Karpas-422 (cell line): ENCODE results near the gene POLR2J2. TPM values are rescaled to one million over a fixed set of nuclear protein-coding genes. Genes with fewer than 3 reads are reported as not detected.
"Not testable (repeated sequence)": the region's sequence is repeated elsewhere in the genome, so short reads cannot be mapped to it uniquely, and the experiment has no call there.

ENCODE experiments used
- DNase-seq: peaks from one replicate; pipeline ENCODE4 v3.0.0-alpha.2; 2015
- H2AFZ ChIP-seq: fragments of 200-600 bp; sonication (generic); 2 replicates; pipeline ENCODE4 v1.6.1; 2014; ENCODE audit warnings: antibody characterized with exemption, low read length, mixed read lengths
- H3K27ac ChIP-seq: fragments of 200-600 bp; sonication (generic); 2 replicates; pipeline ENCODE4 v1.5.1; 2014; ENCODE audit warnings: mild to moderate bottlenecking, low read length, moderate library complexity
- H3K27me3 ChIP-seq: fragments of 200-600 bp; sonication (generic); 2 replicates; pipeline ENCODE4 v1.6.1; 2014; ENCODE audit warnings: low read length, mixed read lengths
- H3K36me3 ChIP-seq: fragments of 200-600 bp; sonication (generic); 2 replicates; pipeline ENCODE4 v1.6.1; 2014; ENCODE audit warnings: low read length, mixed read lengths; ENCODE audit not compliant: insufficient read depth
- H3K4me1 ChIP-seq: fragments of 200-600 bp; sonication (generic); 2 replicates; pipeline ENCODE4 v1.6.1; 2014; ENCODE audit warnings: mild to moderate bottlenecking, low read length, mixed read lengths
- H3K4me2 ChIP-seq: fragments of 200-600 bp; sonication (generic); 2 replicates; pipeline ENCODE4 v1.6.1; 2014; ENCODE audit warnings: low read length, low read depth, mild to moderate bottlenecking; ENCODE audit not compliant: poor library complexity, severe bottlenecking
- H3K4me3 ChIP-seq: fragments of 200-600 bp; sonication (generic); 2 replicates; pipeline ENCODE4 v1.5.1; 2014; ENCODE audit warnings: mild to moderate bottlenecking, antibody characterized with exemption, low read length, mixed read lengths
- H3K79me2 ChIP-seq: fragments of 200-600 bp; sonication (generic); 2 replicates; pipeline ENCODE4 v1.6.1; 2014; ENCODE audit warnings: mild to moderate bottlenecking, low read length, mixed read lengths
- H3K9ac ChIP-seq: fragments of 200-600 bp; sonication (generic); 2 replicates; pipeline ENCODE4 v1.6.0; 2014; ENCODE audit warnings: low read length
- H3K9me2 ChIP-seq: fragments of 200-600 bp; sonication (generic), shearing (Covaris generic); replicated peaks from 2 replicates; pipeline ENCODE4 v1.6.0; 2014; ENCODE audit warnings: mild to moderate bottlenecking, low read length, moderate library complexity; ENCODE audit not compliant: insufficient read depth
- H3K9me3 ChIP-seq: fragments of 300-700, 200-600 bp; sonication (generic); 2 replicates; pipeline ENCODE4 v1.6.1; 2014; ENCODE audit warnings: low read length, mixed read lengths
- H4K20me1 ChIP-seq: fragments of 200-600 bp; sonication (generic); 2 replicates; pipeline ENCODE4 v1.6.1; 2014; ENCODE audit warnings: mild to moderate bottlenecking, antibody characterized with exemption, low read length, low read depth; ENCODE audit not compliant: insufficient read depth
- total RNA-seq: library from RNA; depleted of rRNA; stranded (reverse); fragments of >200 nt; shearing (Covaris generic); gene quantifications from 2 replicates; pipeline ENCODE4 v1.2.3, GENCODE V29; 2014; ENCODE audit warnings: low replicate concordance

POLR2J2 gene
- total RNA-seq, 1 experiment from 2014 or later: 14.7 TPM

DNA sequence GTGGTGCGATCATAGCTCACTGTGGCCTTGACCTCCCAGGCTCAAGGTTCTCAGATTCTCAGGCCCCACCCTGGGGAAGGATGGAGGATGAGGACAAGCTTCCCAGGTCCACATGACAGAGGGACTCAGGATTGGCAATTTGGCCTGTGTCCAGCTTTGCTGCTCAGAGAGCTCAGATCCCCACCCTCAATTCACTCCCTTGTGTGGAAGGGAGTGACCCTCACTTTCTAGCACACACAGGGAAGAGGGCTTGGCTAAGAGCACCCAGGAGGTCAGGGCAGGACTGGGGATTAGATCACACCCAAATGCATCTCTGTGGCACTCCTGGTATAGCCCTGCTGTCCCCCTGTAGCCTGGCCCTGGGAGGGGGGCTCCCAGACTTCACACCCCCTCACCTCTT lies 28.1 kb downstream of the POLR2J2 start:
- not testable (repeated sequence) for H3K4me1 ChIP-seq, H4K20me1 ChIP-seq, H3K9ac ChIP-seq, DNase-seq, H3K9me3 ChIP-seq, H3K4me2 ChIP-seq, H3K79me2 ChIP-seq, H3K4me3 ChIP-seq, H3K36me3 ChIP-seq, H2AFZ ChIP-seq, H3K27ac ChIP-seq, H3K9me2 ChIP-seq, H3K27me3 ChIP-seq

DNA sequence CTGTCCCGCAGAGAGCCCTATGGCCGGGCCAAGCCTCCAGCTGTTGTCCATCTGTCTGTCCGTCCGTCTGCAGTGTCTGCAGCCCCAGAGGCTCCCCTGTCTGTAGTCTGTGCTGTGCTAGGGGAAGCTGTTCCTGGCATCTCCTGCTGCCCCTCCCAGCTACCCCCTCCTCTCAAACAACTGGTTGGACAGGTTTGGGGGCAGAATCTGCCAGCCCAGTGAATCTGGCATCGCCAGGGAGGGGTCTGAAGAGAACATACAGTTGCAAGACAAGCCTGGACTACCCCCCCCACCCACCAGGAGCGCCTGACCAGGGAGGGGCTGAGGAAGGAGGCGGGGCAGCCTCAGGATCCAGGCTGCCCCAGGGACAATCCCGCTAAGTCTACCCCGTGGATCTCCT lies 28.8 kb downstream of the POLR2J2 start, which contains the start of gene UPK3BL1:
Gene UPK3BL1, minus strand, starts transcription at position 101 of the 400 bp plus-strand sequence. Its CDS starts 50 bp downstream, at position 51.
- not testable (repeated sequence) for H3K27me3 ChIP-seq, H4K20me1 ChIP-seq, H3K9ac ChIP-seq, H3K4me2 ChIP-seq, H3K79me2 ChIP-seq, H3K9me3 ChIP-seq, H3K27ac ChIP-seq, H2AFZ ChIP-seq, H3K36me3 ChIP-seq, H3K9me2 ChIP-seq, H3K4me3 ChIP-seq, H3K4me1 ChIP-seq, DNase-seq

DNA sequence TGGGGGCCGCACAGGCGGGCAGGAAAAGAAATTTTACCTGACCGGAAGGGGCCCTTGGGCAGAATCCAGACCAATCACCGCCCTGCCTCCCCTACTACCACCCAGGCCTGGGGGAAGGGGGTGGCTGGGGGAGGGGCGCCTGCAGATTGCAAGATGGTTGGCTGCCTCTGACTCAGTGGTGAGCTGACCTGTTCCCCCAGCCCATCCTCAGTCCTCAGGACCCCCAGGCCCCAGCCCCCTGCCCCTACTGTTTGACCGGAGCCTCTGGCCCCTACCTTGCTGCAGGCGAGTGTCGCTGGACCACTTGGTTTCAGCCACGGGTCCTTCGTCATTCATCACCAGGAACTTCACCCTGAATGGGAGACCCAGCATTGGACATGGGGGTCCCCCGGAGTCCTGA lies 32.6 kb downstream of the POLR2J2 start:
- not testable (repeated sequence) for H3K4me1 ChIP-seq, H3K79me2 ChIP-seq, H2AFZ ChIP-seq, H3K9ac ChIP-seq, H3K36me3 ChIP-seq, H3K27me3 ChIP-seq, H3K4me2 ChIP-seq, H3K4me3 ChIP-seq, H3K9me3 ChIP-seq, H3K27ac ChIP-seq, H4K20me1 ChIP-seq, H3K9me2 ChIP-seq
- DNase-seq: peak; percentile 34

DNA sequence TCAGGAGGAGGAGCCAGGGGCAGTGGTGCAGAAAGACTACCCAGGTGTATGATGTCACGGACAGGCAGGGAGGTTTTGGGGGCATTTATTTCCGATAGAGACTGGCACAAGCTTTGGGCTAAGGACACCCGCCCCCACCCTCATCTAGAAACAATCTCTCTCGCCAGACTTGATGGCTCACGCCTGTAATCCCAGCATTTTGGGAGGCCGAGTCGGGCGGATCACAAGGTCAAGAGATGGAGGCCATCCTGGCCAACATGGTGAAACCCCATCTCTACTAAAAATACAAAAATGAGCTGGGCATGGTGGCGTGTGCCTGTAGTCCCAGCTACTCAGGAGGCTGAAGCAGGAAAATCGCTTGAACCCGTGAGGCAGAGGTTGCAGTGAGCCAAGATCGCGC lies 34.5 kb downstream of the POLR2J2 start:
- not testable (repeated sequence) for H3K27me3 ChIP-seq, H3K4me3 ChIP-seq, H3K27ac ChIP-seq, H3K4me2 ChIP-seq, H3K9me3 ChIP-seq, H3K4me1 ChIP-seq, H3K36me3 ChIP-seq, H2AFZ ChIP-seq, H3K9me2 ChIP-seq, H4K20me1 ChIP-seq, DNase-seq, H3K79me2 ChIP-seq, H3K9ac ChIP-seq

DNA sequence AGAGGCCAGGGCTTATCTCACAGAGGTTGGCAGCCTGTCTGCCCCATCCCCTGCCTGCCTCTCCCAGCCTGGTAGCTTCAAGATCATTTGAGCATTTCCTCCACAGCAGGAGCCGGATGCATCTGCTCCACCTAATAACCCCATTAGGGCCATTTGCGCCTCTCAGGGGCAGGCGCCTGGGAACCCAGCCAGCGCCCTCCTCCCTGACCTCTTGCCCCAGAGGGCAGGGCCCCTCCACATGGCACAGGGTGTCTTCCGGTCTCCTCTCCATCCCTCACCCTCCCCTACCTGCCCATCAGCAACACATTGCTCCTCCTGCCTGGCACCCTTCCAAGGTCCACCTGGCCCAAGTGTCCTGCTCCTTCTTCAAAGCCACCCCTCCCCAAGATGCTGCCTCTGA lies 36.1 kb downstream of the POLR2J2 start:
- not testable (repeated sequence) for H3K4me2 ChIP-seq, H3K4me3 ChIP-seq, H2AFZ ChIP-seq, H3K27me3 ChIP-seq, H3K4me1 ChIP-seq, H4K20me1 ChIP-seq, H3K36me3 ChIP-seq, H3K9ac ChIP-seq, H3K9me3 ChIP-seq, DNase-seq, H3K79me2 ChIP-seq, H3K27ac ChIP-seq, H3K9me2 ChIP-seq

DNA sequence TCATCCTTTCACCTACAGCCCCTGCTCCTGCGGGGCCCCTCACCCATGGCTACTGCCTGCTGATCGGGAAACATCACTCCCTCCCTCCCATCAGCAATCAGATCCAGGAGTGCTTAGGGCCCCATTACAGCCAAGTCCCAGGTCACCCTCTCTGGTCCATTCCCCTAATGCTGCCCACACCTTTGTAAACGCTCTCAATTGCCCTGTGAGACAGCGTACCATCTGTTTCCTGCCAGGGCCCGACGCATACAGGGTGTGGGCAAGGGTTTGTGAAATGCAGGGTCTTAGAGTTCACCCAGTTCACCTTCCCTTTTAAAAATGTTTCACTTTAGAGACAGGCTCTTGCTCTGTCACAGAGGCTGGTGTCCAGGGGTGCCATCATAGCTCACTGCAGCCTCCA lies 37.2 kb downstream of the POLR2J2 start:
- H3K4me2 ChIP-seq, DNase-seq, H3K79me2 ChIP-seq, H2AFZ ChIP-seq, H3K4me3 ChIP-seq, H3K9me3 ChIP-seq, H4K20me1 ChIP-seq, H3K27ac ChIP-seq, H3K9ac ChIP-seq, H3K4me1 ChIP-seq, H3K9me2 ChIP-seq, H3K36me3 ChIP-seq, H3K27me3 ChIP-seq: not testable (repeated sequence)

DNA sequence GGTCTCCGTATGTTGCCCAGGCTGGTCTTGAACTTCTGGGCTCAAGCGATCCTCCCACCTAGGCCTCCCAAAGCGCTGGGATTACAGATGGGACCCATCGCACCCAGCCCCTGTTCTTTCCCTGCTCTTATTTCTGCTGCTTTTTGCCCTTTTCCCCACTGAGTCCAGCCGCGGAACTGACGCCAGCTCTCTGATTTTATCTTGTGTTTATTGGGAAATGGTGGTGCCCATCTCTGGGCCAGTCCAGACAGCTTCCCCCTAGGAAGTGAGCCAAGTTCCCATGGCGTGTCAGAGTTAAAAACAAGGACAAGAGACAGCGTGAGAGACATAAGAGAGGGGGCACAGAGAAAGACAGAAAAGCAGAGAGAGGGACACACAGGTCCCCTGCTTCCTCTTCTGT lies 40.8 kb downstream of the POLR2J2 start:
- not testable (repeated sequence) for H3K9me2 ChIP-seq, H3K36me3 ChIP-seq, DNase-seq, H3K4me3 ChIP-seq, H3K9ac ChIP-seq, H3K4me2 ChIP-seq, H3K27me3 ChIP-seq, H4K20me1 ChIP-seq, H3K4me1 ChIP-seq, H3K27ac ChIP-seq, H3K79me2 ChIP-seq, H3K9me3 ChIP-seq, H2AFZ ChIP-seq

DNA sequence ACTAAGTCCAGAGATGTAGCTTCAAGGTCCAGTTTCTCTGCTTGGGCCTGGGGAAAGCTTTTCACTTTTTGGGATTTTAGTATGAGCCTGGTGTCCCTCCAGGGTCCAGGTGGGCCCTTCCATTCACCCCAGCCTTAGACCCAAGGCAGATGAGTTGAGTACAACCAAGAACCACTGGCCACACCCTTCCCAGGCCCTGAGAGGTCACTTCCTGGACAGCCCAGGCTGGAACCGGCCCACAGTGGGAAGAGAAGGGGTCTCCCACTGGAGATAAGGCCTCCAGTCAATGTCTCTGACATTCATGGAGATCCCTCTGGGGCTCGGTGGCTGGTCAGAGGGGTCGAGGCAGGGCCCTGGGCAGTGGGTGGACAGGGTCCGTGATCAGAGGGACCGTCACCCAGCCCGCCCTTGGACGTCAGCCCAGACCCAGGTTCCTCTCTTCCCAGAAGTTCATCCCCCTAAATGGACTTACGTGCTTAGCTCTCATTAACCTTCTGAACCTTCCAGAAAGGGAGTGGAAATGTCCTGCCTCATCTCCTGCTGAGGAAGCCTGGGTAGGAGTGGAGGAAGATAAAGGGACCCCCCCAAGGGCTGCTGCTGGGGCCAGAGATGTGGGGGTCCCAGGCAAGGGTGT lies 44.1 kb downstream of the POLR2J2 start:
- not testable (repeated sequence) for H3K9me3 ChIP-seq, H3K27me3 ChIP-seq, H3K4me1 ChIP-seq, H3K9ac ChIP-seq, H3K36me3 ChIP-seq, H3K4me2 ChIP-seq, H2AFZ ChIP-seq, DNase-seq, H3K9me2 ChIP-seq, H3K4me3 ChIP-seq, H4K20me1 ChIP-seq, H3K27ac ChIP-seq, H3K79me2 ChIP-seq

DNA sequence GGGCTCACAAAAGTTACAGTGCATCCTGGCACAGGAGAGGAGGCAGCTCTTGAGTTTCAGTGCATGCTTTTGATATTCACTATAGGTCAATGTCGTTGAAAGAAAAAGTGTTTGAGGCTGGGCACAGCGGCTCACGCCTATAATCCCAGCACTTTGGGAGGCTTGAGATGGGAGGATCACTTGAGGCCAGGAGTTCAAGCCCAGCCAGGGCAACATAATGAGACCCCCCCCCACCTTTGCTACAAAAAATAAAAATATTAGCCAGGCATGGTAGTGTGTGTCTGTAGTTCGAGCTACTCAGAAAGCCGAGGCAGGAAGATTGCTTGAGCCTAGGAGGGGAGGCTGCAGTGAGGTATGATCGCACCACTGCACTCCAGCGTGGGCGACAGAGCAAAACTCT lies 53.3 kb downstream of the POLR2J2 start:
- not testable (repeated sequence) for H3K79me2 ChIP-seq, H3K27ac ChIP-seq

More for the DNA sequence above, 53.3 kb downstream of the POLR2J2 start:
- DNase-seq: peak; percentile 27
- H3K9me3 ChIP-seq, H4K20me1 ChIP-seq, H3K27me3 ChIP-seq, H3K4me2 ChIP-seq, H3K9me2 ChIP-seq, H2AFZ ChIP-seq, H3K4me1 ChIP-seq, H3K9ac ChIP-seq, H3K36me3 ChIP-seq, H3K4me3 ChIP-seq: not testable (repeated sequence)
